B cell (primary cell): ENCODE results near the gene GH2. TPM values are rescaled to one million over a fixed set of nuclear protein-coding genes. Genes with fewer than 3 reads are reported as not detected.

ENCODE experiments used
- ATAC-seq: fragments of 200-7000 bp; cut with Tn5 transposase; one replicate; pipeline ENCODE4 v1.10.0; 2021; ENCODE audit warnings: low read depth, mild to moderate bottlenecking, moderate number of reproducible peaks, moderate library complexity
- CTCF ChIA-PET: fragments of 350-600 bp; sonication (Branson Sonifier 250); formaldehyde crosslinking; loops from one replicate; lab custom pipeline; 2021; ENCODE audit warnings: antibody characterized with exemption, inconsistent platforms; lab: Charles Lee
- POLR2A ChIA-PET: fragments of 350-600 bp; sonication (Branson Sonifier 250); formaldehyde crosslinking; loops from one replicate; lab custom pipeline; 2021; ENCODE audit warnings: antibody characterized with exemption; lab: Charles Lee
- DNase-seq: peaks from one replicate; pipeline ENCODE4 v3.0.0; 2013
- H2AFZ ChIP-seq: 2 replicates; pipeline ENCODE4 v1.6.1; 2012; ENCODE audit warnings: mild to moderate bottlenecking, low read depth, low read length; ENCODE audit not compliant: insufficient read depth, poor library complexity, severe bottlenecking
- H3K27ac ChIP-seq, 2 donors: 1 replicate in 1 of 2; 2 replicates in 1 of 2; pipeline ENCODE4 v1.5.1; 2012 to 2013; ENCODE audit warnings: low read length in 2 of 2, mild to moderate bottlenecking in 2 of 2, moderate library complexity in 1 of 2
- H3K27me3 ChIP-seq, 4 experiments: fragments of 200-600 bp in 1 of 4; sonication (generic) in 1 of 4; replicated peaks in 1 of 4; 1 replicate in 2 of 4; 2 replicates in 2 of 4; pipeline versions ENCODE4 v1.6.1 to v1.7.0; 2013 to 2016; ENCODE audit warnings: low read length in 3 of 4, mild to moderate bottlenecking in 2 of 4, mixed read lengths in 1 of 4, moderate library complexity in 1 of 4; ENCODE audit not compliant: insufficient read depth in 4 of 4, control insufficient read depth in 3 of 4; ENCODE audit errors: control extremely low read depth in 1 of 4
- H3K36me3 ChIP-seq, 2 experiments: replicated peaks in 1 of 2; 1 replicate in 1 of 2; 2 replicates in 1 of 2; pipeline versions ENCODE4 v1.6.1 to v1.7.1; 2013; ENCODE audit warnings: low read length in 1 of 2; ENCODE audit not compliant: insufficient read depth in 2 of 2, control insufficient read depth in 1 of 2; ENCODE audit errors: control extremely low read depth in 1 of 2, extremely low read depth in 1 of 2
- H3K4me1 ChIP-seq, 2 donors: fragments of 200-600 bp in 1 of 2; sonication (generic) in 1 of 2; 1 replicate in 1 of 2; 2 replicates in 1 of 2; pipeline versions ENCODE4 v1.5.1 to v1.6.1; 2013 to 2017; ENCODE audit warnings: low read length in 2 of 2; ENCODE audit not compliant: control insufficient read depth in 2 of 2, insufficient read depth in 2 of 2
- H3K4me2 ChIP-seq: replicated peaks from 2 replicates; pipeline ENCODE3; 2012; ENCODE audit warnings: mild to moderate bottlenecking, low read depth, low read length; ENCODE audit not compliant: poor library complexity, severe bottlenecking
- H3K4me3 ChIP-seq, 5 experiments: fragments of 200-600 bp in 1 of 5; sonication (generic) in 1 of 5; 1 replicate in 3 of 5; 2 replicates in 2 of 5; pipeline versions ENCODE4 v1.5.1 to v1.7.0; 2011 to 2016; ENCODE audit warnings: low read length in 4 of 5, mild to moderate bottlenecking in 4 of 5, low read depth in 2 of 5, control low read depth in 1 of 5, moderate library complexity in 1 of 5; ENCODE audit not compliant: insufficient read depth in 1 of 5; ENCODE audit errors: control extremely low read depth in 1 of 5, extremely low read depth in 1 of 5
- H3K79me2 ChIP-seq: fragments of 200-600 bp; sonication (generic); one replicate; pipeline ENCODE4 v1.6.0; 2016; ENCODE audit warnings: low read length; ENCODE audit not compliant: control insufficient read depth, insufficient read depth
- H3K9ac ChIP-seq: fragments of 200-600 bp; sonication (generic); 2 replicates; pipeline ENCODE4 v1.6.1; 2017; ENCODE audit warnings: mild to moderate bottlenecking, low read length, moderate library complexity
- H3K9me3 ChIP-seq, 3 donors: one replicate each; pipeline versions ENCODE4 v1.6.1 to v1.7.1; 2013; ENCODE audit warnings: low read length in 2 of 3; ENCODE audit not compliant: control insufficient read depth in 2 of 3, insufficient read depth in 1 of 3; ENCODE audit errors: control extremely low read depth in 1 of 3
- H4K20me1 ChIP-seq: 2 replicates; pipeline ENCODE4 v1.6.0; 2012; ENCODE audit warnings: mild to moderate bottlenecking, low read length; ENCODE audit not compliant: insufficient read depth, control insufficient read depth, poor library complexity, severe bottlenecking
- H3K27ac Mint-ChIP-seq: one replicate; pipeline ENCODE4 v1.8.0; 2021; ENCODE audit warnings: mixed read lengths
- H3K27me3 Mint-ChIP-seq: one replicate; pipeline ENCODE4 v1.8.0; 2021; ENCODE audit warnings: mixed read lengths
- H3K4me1 Mint-ChIP-seq: one replicate; pipeline ENCODE4 v1.8.0; 2021; ENCODE audit warnings: mixed read lengths
- H3K4me3 Mint-ChIP-seq: one replicate; pipeline ENCODE4 v1.8.0; 2021; ENCODE audit warnings: mixed read lengths
- H3K9me3 Mint-ChIP-seq: one replicate; pipeline ENCODE4 v1.8.0; 2022; ENCODE audit warnings: mixed read lengths; ENCODE audit not compliant: insufficient read depth
- EZH2 ChIP-seq: IDR thresholded peaks from 2 replicates; pipeline ENCODE4 v1.6.1; 2012; ENCODE audit warnings: borderline replicate concordance, low read depth, mild to moderate bottlenecking, moderate library complexity, low read length; ENCODE audit not compliant: insufficient read depth, poor library complexity, severe bottlenecking
- WGBS: methylation state at CpG from one replicate; pipeline ENCODE4 v1.1.5; 2013; ENCODE audit warnings: missing lambda C conversion rate; ENCODE audit not compliant: insufficient coverage; 5-methylcytosine and 5-hydroxymethylcytosine counted together
- intact Hi-C: fragments of 100-400 bp; cut with micrococcal nuclease; formaldehyde crosslinking; loops from one replicate; pipeline ENCODE4 v1.10.0; 2022
- polyA plus RNA-seq: library from polyadenylated mRNA; depleted of rRNA; stranded (reverse); fragments of >200 nt; gene quantifications from 2 replicates; pipeline ENCODE4 v1.2.3, GENCODE V29; 2012
- total RNA-seq, 2 donors: library from RNA; stranded (reverse); fragments of 120-200 nt in 1 of 2; gene quantifications; 1 replicate in 1 of 2; 2 replicates in 1 of 2; pipeline versions ENCODE4 v1.2.3 to v1.2.4, GENCODE V29; 2013 to 2022
- TF ChIP-seq, protein P1 (sequence below): fragments of 200-600 bp; IDR thresholded peaks from one replicate; pipeline ENCODE4 v1.8.0; 2022; ENCODE audit warnings: antibody characterized with exemption, mild to moderate bottlenecking

Gene GH2
- total and polyA plus RNA-seq, 2 donors (not counting 1 experiment from before 2014, with no cell fraction given): not detected

DNA sequence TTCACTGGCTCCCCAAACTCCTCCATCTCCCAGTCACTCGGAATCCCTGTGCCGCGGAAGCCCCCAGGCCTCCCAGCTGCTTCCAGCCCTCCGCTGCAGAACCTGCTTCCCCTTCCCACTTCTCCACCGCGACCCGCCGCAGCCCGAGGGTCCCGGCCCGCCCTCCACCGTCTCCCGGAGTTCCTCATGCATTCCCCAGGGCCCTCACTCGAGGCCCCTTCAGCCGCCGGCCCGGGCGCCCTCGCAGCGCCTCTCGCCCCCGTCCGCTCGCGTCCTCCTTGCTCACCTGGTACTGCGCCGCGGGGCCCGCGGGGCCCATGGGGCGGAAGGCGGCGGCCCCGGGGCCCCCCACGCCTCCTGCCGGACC is 39.6 kb downstream of the GH2 start:
- CTCF ChIA-PET: interaction anchor here (1.0 to 3.0 kb wide), 2 partner anchors 11 to 25 kb away, joined by 3 to 13 read pairs; no protein-coding TSS in a partner anchor

More for the DNA sequence above, 39.6 kb downstream of the GH2 start:
- Mint-ChIP-seq H3K27me3 (no peaks in the 10 kb centered on the region), H3K9me3 (no peaks in the 10 kb centered on the region), H3K27ac (peak overlapping the region; percentile 94), H3K4me3 (peak overlapping the region; percentile 94), H3K4me1 (peaks cover 44% of the 10 kb centered on the region)
- Histone ChIP-seq H3K79me2 (peaks cover 55% of the 10 kb centered on the region), H3K27ac (peak overlapping the region in 1 of 2 donors; percentile 90), H3K4me2 (peak overlapping the region; percentile 100), H3K9ac (peak overlapping the region; percentile 93), H3K4me3 (peak overlapping the region; percentile 19 to 92 (median 89)), H3K36me3 (peaks cover 0 to 7% of the 10 kb centered on the region in 2 experiments), H3K9me3 (no peaks in the 10 kb centered on the region), H3K27me3 (no peaks in the 10 kb centered on the region), H2AFZ (peak overlapping the region; percentile 82), H3K4me1 (peaks cover 35 to 51% of the 10 kb centered on the region in 2 donors), H4K20me1 (peaks cover 50% of the 10 kb centered on the region)
- no peak for ATAC-seq
- POLR2A ChIA-PET: interaction anchor here (0.8 to 1.2 kb wide), 4 partner anchors 11 to 147 kb away, joined by 3 to 7 read pairs (median 4); no protein-coding TSS in a partner anchor
- intact Hi-C loops: loop anchor here (2.0 kb wide), 1 partner anchor 291 kb away; the partner anchor contains the start of gene DCAF7
- under 1% methylated on average over 36 of the region's 36 CpGs for WGBS
- TF ChIP-seq EZH2: no peak
- TF ChIP-seq, protein P1, sequence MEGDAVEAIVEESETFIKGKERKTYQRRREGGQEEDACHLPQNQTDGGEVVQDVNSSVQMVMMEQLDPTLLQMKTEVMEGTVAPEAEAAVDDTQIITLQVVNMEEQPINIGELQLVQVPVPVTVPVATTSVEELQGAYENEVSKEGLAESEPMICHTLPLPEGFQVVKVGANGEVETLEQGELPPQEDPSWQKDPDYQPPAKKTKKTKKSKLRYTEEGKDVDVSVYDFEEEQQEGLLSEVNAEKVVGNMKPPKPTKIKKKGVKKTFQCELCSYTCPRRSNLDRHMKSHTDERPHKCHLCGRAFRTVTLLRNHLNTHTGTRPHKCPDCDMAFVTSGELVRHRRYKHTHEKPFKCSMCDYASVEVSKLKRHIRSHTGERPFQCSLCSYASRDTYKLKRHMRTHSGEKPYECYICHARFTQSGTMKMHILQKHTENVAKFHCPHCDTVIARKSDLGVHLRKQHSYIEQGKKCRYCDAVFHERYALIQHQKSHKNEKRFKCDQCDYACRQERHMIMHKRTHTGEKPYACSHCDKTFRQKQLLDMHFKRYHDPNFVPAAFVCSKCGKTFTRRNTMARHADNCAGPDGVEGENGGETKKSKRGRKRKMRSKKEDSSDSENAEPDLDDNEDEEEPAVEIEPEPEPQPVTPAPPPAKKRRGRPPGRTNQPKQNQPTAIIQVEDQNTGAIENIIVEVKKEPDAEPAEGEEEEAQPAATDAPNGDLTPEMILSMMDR: no peak
- no peak for DNase-seq
